Sigmoid colon (tissue), 4 donors: ENCODE measurements around the gene SELENOK.

Experiments
- EP300 ChIP-seq, 4 donors: sonication (generic); formaldehyde crosslinking; IDR thresholded peaks; one replicate each; pipeline ENCODE4 v1.6.1; 2017; ENCODE audit warnings: antibody characterized with exemption in 4 of 4
- POLR2A ChIP-seq, 2 donors: fragments of 450-650 bp; IDR thresholded peaks; one replicate each; pipeline ENCODE4 v1.6.1; 2016; ENCODE audit warnings: antibody characterized with exemption in 2 of 2, mild to moderate bottlenecking in 2 of 2, moderate library complexity in 2 of 2
- POLR2AphosphoS5 ChIP-seq, 4 donors: sonication (generic); formaldehyde crosslinking; IDR thresholded peaks; one replicate each; pipeline ENCODE4 v1.6.1; 2017; ENCODE audit warnings: antibody characterized with exemption in 4 of 4
- TF ChIP-seq, protein P1 (sequence below), 4 experiments: fragments of 450-650 bp in 3 of 4; fragments of 200-600 bp in 1 of 4; IDR thresholded peaks; one replicate each; pipeline ENCODE4 v1.5.1; 2016 to 2019; ENCODE audit warnings: antibody characterized with exemption in 4 of 4, mild to moderate bottlenecking in 3 of 4, moderate library complexity in 2 of 4

DNA sequence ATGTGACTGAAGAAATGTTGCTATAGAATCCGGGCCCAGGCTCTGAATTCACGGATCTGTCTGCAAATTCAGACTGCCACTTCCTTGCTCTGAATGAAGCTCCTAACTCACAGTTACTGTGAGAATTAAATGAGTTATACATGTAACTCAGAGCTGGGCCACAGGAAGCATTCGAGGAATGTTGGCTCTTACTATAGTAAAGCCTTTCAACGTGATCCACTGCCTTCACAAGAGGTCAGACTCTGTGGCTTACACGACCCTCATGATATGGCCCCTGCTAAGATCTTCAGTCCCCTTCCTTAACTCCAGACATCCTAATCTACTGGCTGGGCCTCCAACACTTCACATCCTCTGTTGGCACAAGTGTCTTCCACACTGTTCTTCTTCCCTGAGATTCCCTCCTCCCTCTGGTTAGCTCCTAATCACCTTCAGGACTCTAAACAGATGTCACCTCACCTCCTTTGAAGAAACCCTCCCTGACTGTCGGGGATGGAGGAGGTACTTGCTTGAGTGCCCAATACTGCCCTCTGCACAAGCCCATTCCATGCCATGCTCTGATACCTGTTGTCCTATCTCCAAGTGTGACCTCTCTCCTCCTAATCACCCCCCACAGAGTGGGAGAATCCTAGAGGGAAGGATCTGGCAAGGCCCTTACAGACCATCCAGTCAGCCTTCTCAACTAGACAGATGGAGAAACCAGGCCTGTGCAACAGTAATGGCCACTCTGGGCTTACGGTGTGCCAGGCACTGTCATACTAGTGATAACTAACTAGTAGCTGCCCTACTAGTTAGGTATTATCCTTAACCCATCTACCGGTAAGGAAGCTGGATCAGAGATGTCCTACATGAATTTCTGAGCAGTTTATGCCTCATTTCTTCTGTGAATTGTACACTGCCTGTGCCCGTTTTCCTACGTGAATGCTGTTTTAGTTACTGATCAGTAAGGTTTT, 11.0 kb downstream of the SELENOK start:
- TF ChIP-seq POLR2AphosphoS5 (IDR thresholded peaks at IDR 0.05) (no peak), EP300 (IDR thresholded peaks at IDR 0.05) (no peak), POLR2A (IDR thresholded peaks at IDR 0.05) (no peak)
- TF ChIP-seq, protein P1, sequence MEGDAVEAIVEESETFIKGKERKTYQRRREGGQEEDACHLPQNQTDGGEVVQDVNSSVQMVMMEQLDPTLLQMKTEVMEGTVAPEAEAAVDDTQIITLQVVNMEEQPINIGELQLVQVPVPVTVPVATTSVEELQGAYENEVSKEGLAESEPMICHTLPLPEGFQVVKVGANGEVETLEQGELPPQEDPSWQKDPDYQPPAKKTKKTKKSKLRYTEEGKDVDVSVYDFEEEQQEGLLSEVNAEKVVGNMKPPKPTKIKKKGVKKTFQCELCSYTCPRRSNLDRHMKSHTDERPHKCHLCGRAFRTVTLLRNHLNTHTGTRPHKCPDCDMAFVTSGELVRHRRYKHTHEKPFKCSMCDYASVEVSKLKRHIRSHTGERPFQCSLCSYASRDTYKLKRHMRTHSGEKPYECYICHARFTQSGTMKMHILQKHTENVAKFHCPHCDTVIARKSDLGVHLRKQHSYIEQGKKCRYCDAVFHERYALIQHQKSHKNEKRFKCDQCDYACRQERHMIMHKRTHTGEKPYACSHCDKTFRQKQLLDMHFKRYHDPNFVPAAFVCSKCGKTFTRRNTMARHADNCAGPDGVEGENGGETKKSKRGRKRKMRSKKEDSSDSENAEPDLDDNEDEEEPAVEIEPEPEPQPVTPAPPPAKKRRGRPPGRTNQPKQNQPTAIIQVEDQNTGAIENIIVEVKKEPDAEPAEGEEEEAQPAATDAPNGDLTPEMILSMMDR (IDR thresholded peaks at IDR 0.05): no peak
